HL-60 (cell line): ENCODE measurements around the gene RAPGEF4.

ENCODE experiments used
- CTCF ChIP-seq: IDR thresholded peaks from one replicate; pipeline ENCODE4 v1.5.1; 2011; ENCODE audit warnings: low read length, control low read depth, inconsistent platforms; ENCODE audit not compliant: insufficient read depth
- GABPA ChIP-seq: IDR thresholded peaks from 2 replicates; pipeline ENCODE4 v1.6.1; 2012; ENCODE audit warnings: low read depth
- POLR2AphosphoS5 ChIP-seq: IDR thresholded peaks from 2 replicates; pipeline ENCODE4 v1.6.1; 2012; ENCODE audit warnings: low read depth
- REST ChIP-seq: IDR thresholded peaks from 2 replicates; pipeline ENCODE4 v1.6.1; 2012; ENCODE audit warnings: low read depth; ENCODE audit not compliant: insufficient replicate concordance

GRCh38 chr2:173077506-173078177, 342.0 kb downstream of the RAPGEF4 start:
- no peak for TF ChIP-seq CTCF
- no peak for TF ChIP-seq POLR2AphosphoS5
- no peak for TF ChIP-seq GABPA
- TF ChIP-seq REST, result no peak
